GM06990 (cell line): Measurements from ENCODE around the gene DDX10.

ENCODE experiments used
- DNase-seq: peaks from one replicate; pipeline ENCODE4 v3.0.0-alpha.2; 2011; ENCODE audit not compliant: insufficient read length; ENCODE audit errors: extremely low read depth
- H3K27me3 ChIP-seq: replicated peaks from 2 replicates; pipeline ENCODE4 v1.6.0; 2011; ENCODE audit warnings: low read length; ENCODE audit not compliant: control insufficient read depth, insufficient read depth
- H3K36me3 ChIP-seq: 2 replicates; pipeline ENCODE4 v1.5.1; 2011; ENCODE audit warnings: low read length; ENCODE audit not compliant: control insufficient read depth, insufficient read depth
- H3K4me3 ChIP-seq: replicated peaks from 2 replicates; pipeline ENCODE4 v1.5.1; 2011; ENCODE audit warnings: low read depth, mild to moderate bottlenecking, control low read depth, low read length
- TF ChIP-seq, protein P1 (sequence below): IDR thresholded peaks from 2 replicates; pipeline ENCODE4 v1.5.1; 2011; ENCODE audit warnings: low read length, control low read depth, mild to moderate bottlenecking, inconsistent platforms; ENCODE audit not compliant: insufficient read depth, poor library complexity, severe bottlenecking

DDX10 gene

DNA sequence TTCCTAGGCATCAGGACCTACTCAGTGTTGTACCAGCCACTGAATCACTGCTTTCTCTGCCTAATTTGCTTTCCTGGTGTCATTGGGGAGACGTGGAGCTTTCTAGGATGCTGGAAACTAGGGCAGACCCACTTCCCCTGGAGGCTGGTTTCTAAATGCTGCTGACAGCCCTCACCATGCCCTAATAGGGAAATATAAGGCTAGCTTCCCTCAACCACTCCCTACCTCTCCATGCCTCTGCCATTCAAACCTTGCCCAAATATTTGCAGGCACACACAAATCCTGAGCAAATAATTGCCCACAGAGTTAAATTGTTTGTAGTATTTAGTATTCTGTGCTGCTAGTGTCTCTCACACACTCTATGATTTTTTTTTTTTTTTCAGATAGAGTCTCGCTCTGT is 310.2 kb downstream of the DDX10 start:
- no peaks in the 10 kb centered on the region for H3K36me3 ChIP-seq
- no peaks in the 10 kb centered on the region for H3K27me3 ChIP-seq
- DNase-seq: no peak
- TF ChIP-seq, protein P1, sequence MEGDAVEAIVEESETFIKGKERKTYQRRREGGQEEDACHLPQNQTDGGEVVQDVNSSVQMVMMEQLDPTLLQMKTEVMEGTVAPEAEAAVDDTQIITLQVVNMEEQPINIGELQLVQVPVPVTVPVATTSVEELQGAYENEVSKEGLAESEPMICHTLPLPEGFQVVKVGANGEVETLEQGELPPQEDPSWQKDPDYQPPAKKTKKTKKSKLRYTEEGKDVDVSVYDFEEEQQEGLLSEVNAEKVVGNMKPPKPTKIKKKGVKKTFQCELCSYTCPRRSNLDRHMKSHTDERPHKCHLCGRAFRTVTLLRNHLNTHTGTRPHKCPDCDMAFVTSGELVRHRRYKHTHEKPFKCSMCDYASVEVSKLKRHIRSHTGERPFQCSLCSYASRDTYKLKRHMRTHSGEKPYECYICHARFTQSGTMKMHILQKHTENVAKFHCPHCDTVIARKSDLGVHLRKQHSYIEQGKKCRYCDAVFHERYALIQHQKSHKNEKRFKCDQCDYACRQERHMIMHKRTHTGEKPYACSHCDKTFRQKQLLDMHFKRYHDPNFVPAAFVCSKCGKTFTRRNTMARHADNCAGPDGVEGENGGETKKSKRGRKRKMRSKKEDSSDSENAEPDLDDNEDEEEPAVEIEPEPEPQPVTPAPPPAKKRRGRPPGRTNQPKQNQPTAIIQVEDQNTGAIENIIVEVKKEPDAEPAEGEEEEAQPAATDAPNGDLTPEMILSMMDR: no peak
- H3K4me3 ChIP-seq: no peak overlapping the region

DNA sequence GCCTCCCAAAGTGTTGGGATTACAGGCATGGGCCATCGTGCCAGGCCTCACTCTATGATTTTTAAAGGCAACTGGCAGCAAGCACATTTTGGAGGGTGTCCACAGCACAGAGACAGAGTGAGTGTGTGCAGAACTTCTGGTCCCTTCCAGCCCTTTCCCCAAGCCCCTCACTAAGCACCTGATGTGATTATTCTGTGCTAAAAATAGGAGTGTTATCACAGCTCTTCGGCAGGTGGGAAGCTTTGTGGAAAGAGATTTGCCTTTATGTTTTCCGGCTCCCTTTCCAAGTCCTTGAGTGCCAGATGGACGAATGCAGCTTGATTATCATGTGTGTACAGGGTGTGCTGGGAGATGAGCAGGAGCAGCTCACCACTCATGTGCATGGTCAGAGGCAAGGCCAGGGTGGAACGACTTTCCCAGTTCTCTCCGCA is 310.8 kb downstream of the DDX10 start:
- no peak overlapping the region for H3K4me3 ChIP-seq
- no peaks in the 10 kb centered on the region for H3K36me3 ChIP-seq
- no peaks in the 10 kb centered on the region for H3K27me3 ChIP-seq
- TF ChIP-seq, protein P1: no peak
- DNase-seq: no peak

DNA sequence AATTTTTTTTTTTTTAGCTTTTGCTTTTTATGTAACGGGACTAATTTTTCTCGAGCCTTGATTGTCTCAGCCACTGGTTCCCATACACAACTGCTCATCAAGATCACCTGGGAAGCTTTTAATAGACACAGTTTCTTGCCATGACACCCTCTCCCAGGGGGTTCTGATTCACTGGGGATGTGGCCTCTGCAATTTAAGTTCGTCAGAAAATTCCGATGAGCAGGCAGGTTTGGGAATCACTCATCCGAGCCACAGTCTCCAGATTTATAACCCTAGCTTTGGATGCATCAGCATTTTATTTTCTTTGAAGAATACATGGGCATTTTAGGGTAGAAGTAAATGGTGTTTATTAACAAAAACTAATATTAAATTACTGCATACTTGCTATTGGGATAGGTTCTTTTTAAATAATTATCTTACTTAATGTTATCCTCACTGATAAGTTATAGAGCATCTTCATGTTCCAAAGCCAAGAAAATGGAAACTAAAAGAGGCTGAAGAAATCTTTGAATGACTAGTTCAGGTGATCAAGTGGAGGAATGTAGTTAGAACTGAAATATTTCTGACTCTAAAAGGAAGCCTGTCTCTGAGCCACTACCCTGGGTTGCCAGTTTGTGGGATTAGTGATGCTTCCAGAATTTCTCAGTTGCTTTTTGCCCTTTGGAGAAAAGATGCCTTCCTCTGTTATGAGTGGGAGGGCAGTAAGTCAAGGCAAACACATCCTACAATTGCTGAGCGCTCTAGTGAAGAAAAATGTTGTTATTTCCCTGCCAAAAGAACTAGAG is 319.0 kb downstream of the DDX10 start:
- Histone ChIP-seq H3K27me3 (no peaks in the 10 kb centered on the region), H3K36me3 (no peaks in the 10 kb centered on the region), H3K4me3 (no peak overlapping the region)
- TF ChIP-seq, protein P1: no peak
- DNase-seq: no peak

DNA sequence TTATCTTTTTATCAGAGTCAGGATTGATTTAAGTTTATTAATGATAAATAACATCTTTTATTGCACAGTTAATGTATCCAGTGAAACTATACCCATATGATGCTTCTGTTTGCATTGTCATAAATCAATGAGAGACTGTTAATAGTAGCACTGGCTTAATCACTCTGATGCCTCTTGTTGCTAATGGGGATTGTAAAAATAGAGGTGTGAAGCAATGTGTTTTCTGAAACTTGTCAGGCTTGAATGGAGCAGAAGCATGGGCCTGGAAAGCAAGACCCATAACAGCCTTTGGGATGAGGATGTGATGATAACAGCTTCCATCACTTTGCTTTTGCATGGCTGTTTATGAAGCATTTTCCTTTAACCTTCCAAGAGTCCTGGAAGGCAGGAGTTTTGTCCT is 319.7 kb downstream of the DDX10 start:
- no peak for DNase-seq
- TF ChIP-seq, protein P1: no peak
- H3K36me3 ChIP-seq: no peaks in the 10 kb centered on the region
- no peak overlapping the region for H3K4me3 ChIP-seq
- H3K27me3 ChIP-seq: no peaks in the 10 kb centered on the region

DNA sequence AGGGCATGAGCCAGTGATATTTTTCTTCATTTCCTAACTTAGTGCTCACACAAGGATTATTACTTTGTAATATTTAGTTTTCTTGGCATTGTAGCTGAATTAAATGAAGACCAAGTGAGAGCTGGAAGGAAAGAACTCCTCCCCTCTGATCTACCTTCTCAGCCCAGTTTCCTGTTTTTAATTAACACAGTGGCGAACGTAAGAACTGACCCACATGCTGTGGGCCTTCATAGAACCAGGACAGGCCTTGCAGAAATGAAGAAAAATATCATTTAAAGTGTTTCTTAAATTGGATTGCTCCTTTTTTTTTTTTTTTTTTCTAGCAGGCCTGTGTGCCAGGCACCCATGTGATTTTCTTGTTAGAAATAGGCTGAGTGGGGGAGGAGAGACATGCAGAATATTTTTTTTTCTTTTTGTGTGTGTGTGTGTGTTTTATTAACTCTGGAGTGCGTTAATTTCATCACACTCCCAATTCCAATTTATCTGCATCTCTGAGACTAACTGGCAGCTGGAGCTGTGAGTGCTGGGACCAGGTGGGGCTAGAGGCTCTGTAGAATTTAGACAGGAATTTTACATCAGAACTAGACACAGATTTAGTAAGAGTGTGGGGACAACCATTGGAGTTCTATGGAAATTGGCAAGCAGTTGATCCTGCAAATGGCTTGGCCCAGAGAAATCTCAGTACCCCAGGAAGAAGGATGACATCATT is 320.5 kb downstream of the DDX10 start:
- Histone ChIP-seq H3K27me3 (no peaks in the 10 kb centered on the region), H3K4me3 (no peak overlapping the region), H3K36me3 (no peaks in the 10 kb centered on the region)
- TF ChIP-seq, protein P1: no peak
- DNase-seq: no peak
